ENCODE results near the gene HIPK2.

HIPK2 gene

GRCh38 chr7:139650429-139651100 lies 127.2 kb downstream of the HIPK2 start:
- Histone ChIP-seq H3K4me2 (ENCODE audit: insufficient read depth, low read length) (no peak overlapping the region), H3K4me3 (ENCODE audit: low read depth in 1 of 2, low read length in 2 of 2) (no peak overlapping the region), H3K27me3 (ENCODE audit: insufficient read depth, low read length, poor library complexity) (no peaks in the 10 kb centered on the region), H2AFZ (ENCODE audit: low read depth, low read length) (no peak overlapping the region), H3K79me2 (ENCODE audit: insufficient read depth, low read length) (no peaks in the 10 kb centered on the region), H3K9me3 (ENCODE audit: insufficient read depth, low read length, severe bottlenecking) (no peaks in the 10 kb centered on the region), H3K4me1 (ENCODE audit: insufficient read depth, low read length) (no peaks in the 10 kb centered on the region), H3K27ac (ENCODE audit: low read length) (no peak overlapping the region), H3K36me3 (ENCODE audit: insufficient read depth, low read length) (no peaks in the 10 kb centered on the region), H4K20me1 (ENCODE audit: insufficient read depth, low read length) (peaks cover 2% of the 10 kb centered on the region; the same call in 1 of the 2 replicates), H3K9ac (ENCODE audit: low read depth, low read length) (no peak overlapping the region)
- ATAC-seq (ENCODE audit: insufficient read depth, low read depth) (no peak), DNase-seq (no peak)
- TF ChIP-seq EZH2 (IDR thresholded peaks at IDR 0.05; ENCODE audit: borderline replicate concordance, low read depth, low read length, severe bottlenecking), result no peak

- H2AFZ ChIP-seq (ENCODE audit: low read depth, low read length), result no peak overlapping the region
- H3K9ac ChIP-seq (ENCODE audit: low read depth, low read length), result no peak overlapping the region
- no peak for TF ChIP-seq EZH2 (IDR thresholded peaks at IDR 0.05; ENCODE audit: borderline replicate concordance, low read depth, low read length, severe bottlenecking)
- TF ChIP-seq CTCF (IDR thresholded peaks at IDR 0.05; ENCODE audit: borderline replicate concordance, extremely low read depth, low read length, poor library complexity, severe bottlenecking), result no peak
- no peaks in the 10 kb centered on the region for H3K27me3 ChIP-seq (ENCODE audit: insufficient read depth, low read length, poor library complexity)
- no peaks in the 10 kb centered on the region for H3K9me3 ChIP-seq (ENCODE audit: insufficient read depth, low read length, severe bottlenecking)
- no peaks in the 10 kb centered on the region for H3K36me3 ChIP-seq (ENCODE audit: insufficient read depth, low read length)
- DNase-seq (no peak), ATAC-seq (ENCODE audit: insufficient read depth, low read depth) (no peak)
- H3K4me3 ChIP-seq (ENCODE audit: low read depth in 1 of 2, low read length in 2 of 2), result no peak overlapping the region
- H4K20me1 ChIP-seq (ENCODE audit: insufficient read depth, low read length), result peaks cover 4% of the 10 kb centered on the region; the same call in 1 of the 2 replicates
- no peak overlapping the region for H3K4me2 ChIP-seq (ENCODE audit: insufficient read depth, low read length)
- no peaks in the 10 kb centered on the region for H3K79me2 ChIP-seq (ENCODE audit: insufficient read depth, low read length)
- H3K27ac ChIP-seq (ENCODE audit: low read length), result no peak overlapping the region
- no peaks in the 10 kb centered on the region for H3K4me1 ChIP-seq (ENCODE audit: insufficient read depth, low read length)
These were observed 128.8 kb downstream of the HIPK2 start for GRCh38 chr7:139648941-139649425.

GRCh38 chr7:139648391-139648861 lies 129.4 kb downstream of the HIPK2 start:
- Histone ChIP-seq H3K4me2 (ENCODE audit: insufficient read depth, low read length) (no peak overlapping the region), H3K27me3 (ENCODE audit: insufficient read depth, low read length, poor library complexity) (no peaks in the 10 kb centered on the region), H3K27ac (ENCODE audit: low read length) (no peak overlapping the region), H3K9ac (ENCODE audit: low read depth, low read length) (no peak overlapping the region), H3K9me3 (ENCODE audit: insufficient read depth, low read length, severe bottlenecking) (no peaks in the 10 kb centered on the region), H4K20me1 (ENCODE audit: insufficient read depth, low read length) (peaks cover 4% of the 10 kb centered on the region; the same call in 1 of the 2 replicates), H3K4me3 (ENCODE audit: low read depth in 1 of 2, low read length in 2 of 2) (no peak overlapping the region), H3K4me1 (ENCODE audit: insufficient read depth, low read length) (no peaks in the 10 kb centered on the region), H2AFZ (ENCODE audit: low read depth, low read length) (no peak overlapping the region), H3K79me2 (ENCODE audit: insufficient read depth, low read length) (no peaks in the 10 kb centered on the region), H3K36me3 (ENCODE audit: insufficient read depth, low read length) (no peaks in the 10 kb centered on the region)
- TF ChIP-seq CTCF (IDR thresholded peaks at IDR 0.05; ENCODE audit: borderline replicate concordance, extremely low read depth, low read length, poor library complexity, severe bottlenecking) (no peak), EZH2 (IDR thresholded peaks at IDR 0.05; ENCODE audit: borderline replicate concordance, low read depth, low read length, severe bottlenecking) (no peak)
- DNase-seq (no peak), ATAC-seq (ENCODE audit: insufficient read depth, low read depth) (no peak)

GRCh38 chr7:139647814-139648390 lies 129.9 kb downstream of the HIPK2 start:
- Histone ChIP-seq H3K4me3 (ENCODE audit: low read depth in 1 of 2, low read length in 2 of 2) (no peak overlapping the region), H3K4me2 (ENCODE audit: insufficient read depth, low read length) (no peak overlapping the region), H3K4me1 (ENCODE audit: insufficient read depth, low read length) (no peaks in the 10 kb centered on the region), H3K36me3 (ENCODE audit: insufficient read depth, low read length) (no peaks in the 10 kb centered on the region), H3K79me2 (ENCODE audit: insufficient read depth, low read length) (no peaks in the 10 kb centered on the region), H2AFZ (ENCODE audit: low read depth, low read length) (no peak overlapping the region), H3K9me3 (ENCODE audit: insufficient read depth, low read length, severe bottlenecking) (no peaks in the 10 kb centered on the region), H4K20me1 (ENCODE audit: insufficient read depth, low read length) (peaks cover 4% of the 10 kb centered on the region; the same call in 1 of the 2 replicates), H3K27ac (ENCODE audit: low read length) (no peak overlapping the region), H3K27me3 (ENCODE audit: insufficient read depth, low read length, poor library complexity) (no peaks in the 10 kb centered on the region), H3K9ac (ENCODE audit: low read depth, low read length) (no peak overlapping the region)
- DNase-seq, result no peak
- TF ChIP-seq EZH2 (IDR thresholded peaks at IDR 0.05; ENCODE audit: borderline replicate concordance, low read depth, low read length, severe bottlenecking), result no peak
- TF ChIP-seq CTCF (IDR thresholded peaks at IDR 0.05; ENCODE audit: borderline replicate concordance, extremely low read depth, low read length, poor library complexity, severe bottlenecking), result no peak
- ATAC-seq (ENCODE audit: insufficient read depth, low read depth), result no peak

Measured in DND-41 (cell line).